ENCODE results near the gene KCTD13.

KCTD13 gene

GRCh38 chr16:29925105-29925756, 795 bp downstream of the KCTD13 start:
- peaks cover 9% of the 10 kb centered on the region for H3K4me1 ChIP-seq
- H3K4me3 ChIP-seq (ENCODE audit: low read depth, low read length): peak overlapping the region; percentile 91
- TF ChIP-seq CTCF (IDR thresholded peaks at IDR 0.05): no peak
- H3K9me3 ChIP-seq (ENCODE audit: control insufficient read depth, low read length): no peaks in the 10 kb centered on the region
- H2AFZ ChIP-seq: peak overlapping the region; percentile 82
- H3K27ac ChIP-seq: no peak overlapping the region
- no peaks in the 10 kb centered on the region for H3K27me3 ChIP-seq (ENCODE audit: control insufficient read depth, insufficient read depth, low read length)
- no peaks in the 10 kb centered on the region for H3K36me3 ChIP-seq (ENCODE audit: control insufficient read depth, insufficient read depth, low read length)
- H3K9ac ChIP-seq: no peak overlapping the region
- H3K4me2 ChIP-seq (ENCODE audit: low read length): peak overlapping the region; percentile 99
- H3K79me2 ChIP-seq: peaks cover 14% of the 10 kb centered on the region

GRCh38 chr16:29922986-29923501, 3.0 kb downstream of the KCTD13 start:
- H3K27me3 ChIP-seq (ENCODE audit: control insufficient read depth, insufficient read depth, low read length): no peaks in the 10 kb centered on the region
- H3K9me3 ChIP-seq (ENCODE audit: control insufficient read depth, low read length): no peaks in the 10 kb centered on the region
- H3K4me3 ChIP-seq (ENCODE audit: low read depth, low read length): no peak overlapping the region
- no peak for TF ChIP-seq CTCF (IDR thresholded peaks at IDR 0.05)
- peaks cover 9% of the 10 kb centered on the region for H3K4me1 ChIP-seq
- no peaks in the 10 kb centered on the region for H3K36me3 ChIP-seq (ENCODE audit: control insufficient read depth, insufficient read depth, low read length)
- no peak overlapping the region for H2AFZ ChIP-seq
- peaks cover 14% of the 10 kb centered on the region for H3K79me2 ChIP-seq
- H3K9ac ChIP-seq: no peak overlapping the region
- H3K4me2 ChIP-seq (ENCODE audit: low read length): no peak overlapping the region
- H3K27ac ChIP-seq: no peak overlapping the region

GRCh38 chr16:29922326-29922725, 3.7 kb downstream of the KCTD13 start:
- Histone ChIP-seq H3K27me3 (ENCODE audit: control insufficient read depth, insufficient read depth, low read length) (no peaks in the 10 kb centered on the region), H3K79me2 (peaks cover 14% of the 10 kb centered on the region), H3K9ac (no peak overlapping the region), H2AFZ (no peak overlapping the region), H3K9me3 (ENCODE audit: control insufficient read depth, low read length) (no peaks in the 10 kb centered on the region), H3K4me1 (peaks cover 9% of the 10 kb centered on the region), H3K36me3 (ENCODE audit: control insufficient read depth, insufficient read depth, low read length) (no peaks in the 10 kb centered on the region), H3K4me2 (ENCODE audit: low read length) (no peak overlapping the region), H3K4me3 (ENCODE audit: low read depth, low read length) (no peak overlapping the region), H3K27ac (no peak overlapping the region)
- no peak for TF ChIP-seq CTCF (IDR thresholded peaks at IDR 0.05)

- no peak overlapping the region for H3K4me3 ChIP-seq (ENCODE audit: low read depth, low read length)
- peaks cover 2% of the 10 kb centered on the region for H3K4me1 ChIP-seq
- no peak overlapping the region for H2AFZ ChIP-seq
- H3K9me3 ChIP-seq (ENCODE audit: control insufficient read depth, low read length): no peaks in the 10 kb centered on the region
- TF ChIP-seq CTCF (IDR thresholded peaks at IDR 0.05): no peak
- H3K27ac ChIP-seq: no peak overlapping the region
- no peak overlapping the region for H3K9ac ChIP-seq
- H3K36me3 ChIP-seq (ENCODE audit: control insufficient read depth, insufficient read depth, low read length): no peaks in the 10 kb centered on the region
- H3K79me2 ChIP-seq: peaks cover 14% of the 10 kb centered on the region
- no peak overlapping the region for H3K4me2 ChIP-seq (ENCODE audit: low read length)
- no peaks in the 10 kb centered on the region for H3K27me3 ChIP-seq (ENCODE audit: control insufficient read depth, insufficient read depth, low read length)
Measured at GRCh38 chr16:29921034-29921385, 5.0 kb downstream of the KCTD13 start.
